NB4 (cell line): ENCODE results near the gene OR4D6.

Experiments
- DNase-seq: peaks from one replicate; pipeline ENCODE4 v3.0.0; 2010; ENCODE audit warnings: low read depth
- H3K4me3 ChIP-seq: one replicate; pipeline ENCODE4 v1.5.1; 2011; ENCODE audit warnings: mild to moderate bottlenecking, low read depth, low read length, moderate library complexity
- CTCF ChIP-seq: IDR thresholded peaks from one replicate; pipeline ENCODE4 v1.5.1; 2012; ENCODE audit warnings: low read depth, low read length
- MYC ChIP-seq: IDR thresholded peaks from 2 replicates; pipeline ENCODE4 v1.6.1; 2011; ENCODE audit warnings: low read depth, low read length
- POLR2A ChIP-seq: IDR thresholded peaks from 2 replicates; pipeline ENCODE4 v1.6.1; 2011; ENCODE audit warnings: mild to moderate bottlenecking; ENCODE audit not compliant: insufficient read length; ENCODE audit errors: extremely low read depth
- TF ChIP-seq, protein P1 (sequence below): IDR thresholded peaks from 2 replicates; pipeline ENCODE4 v1.6.1; 2011; ENCODE audit warnings: low read depth, low read length

OR4D6 gene

GRCh38 chr11:59479906-59480305 is 23.1 kb downstream of the OR4D6 start:
- no peak overlapping the region for H3K4me3 ChIP-seq
- no peak for DNase-seq
- TF ChIP-seq, protein P1, sequence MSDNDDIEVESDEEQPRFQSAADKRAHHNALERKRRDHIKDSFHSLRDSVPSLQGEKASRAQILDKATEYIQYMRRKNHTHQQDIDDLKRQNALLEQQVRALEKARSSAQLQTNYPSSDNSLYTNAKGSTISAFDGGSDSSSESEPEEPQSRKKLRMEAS = no peak
- no peak for TF ChIP-seq POLR2A
- no peak for TF ChIP-seq MYC
- TF ChIP-seq CTCF = no peak

GRCh38 chr11:59480359-59480758 is 23.6 kb downstream of the OR4D6 start:
- no peak overlapping the region for H3K4me3 ChIP-seq
- no peak for DNase-seq
- TF ChIP-seq POLR2A = no peak

- H3K4me3 ChIP-seq = no peak overlapping the region
- no peak for TF ChIP-seq CTCF
- TF ChIP-seq POLR2A = no peak
- no peak for TF ChIP-seq MYC
- TF ChIP-seq, protein P1 = no peak
- DNase-seq = no peak
Observed at GRCh38 chr11:59501931-59502330, 45.2 kb downstream of the OR4D6 start.

GRCh38 chr11:59503276-59503675 is 46.5 kb downstream of the OR4D6 start, which contains the start of gene OR4D11:
Gene OR4D11, plus strand, starts transcription at chr11:59503576. Its CDS starts 0 bp downstream, at chr11:59503576.
- H3K4me3 ChIP-seq = no peak within 1 kb of the TSS
- DNase-seq = no peak
- TF ChIP-seq, protein P1 = no peak
- TF ChIP-seq MYC (no peak), POLR2A (no peak), CTCF (no peak)
